Measurements from ENCODE around the gene RAB11FIP4.
"Not testable (repeated sequence)": the region's sequence is repeated elsewhere in the genome, so short reads cannot be mapped to it uniquely, and the experiment has no call there.

Gene RAB11FIP4

GRCh38 chr17:31434727-31435050, 43.2 kb downstream of the RAB11FIP4 start:
- no peak for DNase-seq

- no peak for DNase-seq
Measured at GRCh38 chr17:31435581-31435980, 44.1 kb downstream of the RAB11FIP4 start.

GRCh38 chr17:31437720-31438400, 46.4 kb downstream of the RAB11FIP4 start:
- no peak for DNase-seq

GRCh38 chr17:31439716-31440115, 48.2 kb downstream of the RAB11FIP4 start:
- DNase-seq: no peak

GRCh38 chr17:31442276-31442675, 50.8 kb downstream of the RAB11FIP4 start:
- DNase-seq: no peak

GRCh38 chr17:31442856-31443255, 51.4 kb downstream of the RAB11FIP4 start:
- DNase-seq: not testable (repeated sequence)

- DNase-seq: no peak
Measured at GRCh38 chr17:31443386-31443785, 51.9 kb downstream of the RAB11FIP4 start.

- DNase-seq: no peak
Measured at GRCh38 chr17:31444026-31444425, 52.6 kb downstream of the RAB11FIP4 start.

GRCh38 chr17:31446195-31446967, 54.9 kb downstream of the RAB11FIP4 start:
- no peak for DNase-seq

- DNase-seq: no peak
Measured at GRCh38 chr17:31448467-31449077, 57.1 kb downstream of the RAB11FIP4 start.

- DNase-seq: no peak
Measured at GRCh38 chr17:31449111-31449510, 57.6 kb downstream of the RAB11FIP4 start.

- no peak for DNase-seq
Measured at GRCh38 chr17:31449746-31450145, 58.3 kb downstream of the RAB11FIP4 start.

- no peak for DNase-seq
Measured at GRCh38 chr17:31452101-31452500, 60.6 kb downstream of the RAB11FIP4 start.

GRCh38 chr17:31452561-31453110, 61.2 kb downstream of the RAB11FIP4 start:
- no peak for DNase-seq

- no peak for DNase-seq
Measured at GRCh38 chr17:31453896-31454295, 62.4 kb downstream of the RAB11FIP4 start.

GRCh38 chr17:31456814-31457213, 65.3 kb downstream of the RAB11FIP4 start:
- DNase-seq: no peak

GRCh38 chr17:31457391-31458234, 66.1 kb downstream of the RAB11FIP4 start:
- no peak for DNase-seq

GRCh38 chr17:31458829-31459228, 67.4 kb downstream of the RAB11FIP4 start:
- no peak for DNase-seq

- no peak for DNase-seq
Measured at GRCh38 chr17:31459716-31460115, 68.2 kb downstream of the RAB11FIP4 start.

GRCh38 chr17:31460226-31460721, 68.8 kb downstream of the RAB11FIP4 start:
- no peak for DNase-seq

- DNase-seq: no peak
Measured at GRCh38 chr17:31461227-31461810, 69.8 kb downstream of the RAB11FIP4 start.

- DNase-seq: no peak
Measured at GRCh38 chr17:31462261-31462660, 70.8 kb downstream of the RAB11FIP4 start.

Measured in activated effector memory CD4-positive, alpha-beta T cell treated with Interleukin-2 at 50 U/mL for 16 hours (primary cell).